Fibroblast of skin of abdomen (primary cell): ENCODE results near the gene DCUN1D3.
A peak's percentile ranks its signal among the peaks of the same experiment; 100 is the strongest.

Source experiments
- DNase-seq: peaks from one replicate; pipeline ENCODE4 v3.0.0-alpha.2; 2013

DCUN1D3 gene

GRCh38 chr16:20918486-20919239 is 18.5 kb upstream of the DCUN1D3 start:
- DNase-seq = peak; percentile 71

- DNase-seq = no peak
These were observed 16.8 kb upstream of the DCUN1D3 start for GRCh38 chr16:20916942-20917341.

- no peak for DNase-seq
These were observed 16.1 kb upstream of the DCUN1D3 start for GRCh38 chr16:20916289-20916688.

GRCh38 chr16:20911361-20911760 is 11.2 kb upstream of the DCUN1D3 start:
- DNase-seq = peak; percentile 50

GRCh38 chr16:20910781-20911321 is 10.7 kb upstream of the DCUN1D3 start:
- DNase-seq = peak; percentile 90

- peak; percentile 93 for DNase-seq
These were observed 6.4 kb upstream of the DCUN1D3 start for GRCh38 chr16:20906341-20907255.

- no peak for DNase-seq
These were observed 5.4 kb upstream of the DCUN1D3 start for GRCh38 chr16:20905576-20905975.

GRCh38 chr16:20904507-20905081 is 4.4 kb upstream of the DCUN1D3 start:
- peak; percentile 77 for DNase-seq

- no peak for DNase-seq
These were observed 3.8 kb upstream of the DCUN1D3 start for GRCh38 chr16:20903899-20904506.

- no peak for DNase-seq
These were observed 3.1 kb upstream of the DCUN1D3 start for GRCh38 chr16:20903116-20903898.

- no peak for DNase-seq
These were observed 2.3 kb upstream of the DCUN1D3 start for GRCh38 chr16:20902426-20902825.

- peak; percentile 38 for DNase-seq
These were observed 1.4 kb upstream of the DCUN1D3 start for GRCh38 chr16:20901436-20902112.

GRCh38 chr16:20901068-20901435 is 894 bp upstream of the DCUN1D3 start:
- no peak for DNase-seq

- DNase-seq = peak; percentile 27
These were observed 470 bp downstream of the DCUN1D3 start for GRCh38 chr16:20899477-20900298.

- peak; percentile 86 for DNase-seq
These were observed 1.1 kb downstream of the DCUN1D3 start for GRCh38 chr16:20899071-20899470.

- DNase-seq = no peak
These were observed 2.2 kb downstream of the DCUN1D3 start for GRCh38 chr16:20897922-20898321.

GRCh38 chr16:20897253-20897897 is 2.8 kb downstream of the DCUN1D3 start:
- peak; percentile 14 for DNase-seq

- no peak for DNase-seq
These were observed 5.8 kb downstream of the DCUN1D3 start for GRCh38 chr16:20894388-20894787.

- DNase-seq = no peak
These were observed 10.4 kb downstream of the DCUN1D3 start for GRCh38 chr16:20889625-20890275.
